Neural cell (in vitro differentiated cells): ENCODE data around the gene HERC2.
"Not testable (repeated sequence)": the region's sequence is repeated elsewhere in the genome, so short reads cannot be mapped to it uniquely, and the experiment has no call there.

ENCODE experiments used
- EP300 ChIP-seq: fragments of 450-650 bp; conservative IDR thresholded peaks from 2 replicates; pipeline ENCODE4 v1.6.1; 2014; ENCODE audit warnings: antibody characterized with exemption, mild to moderate bottlenecking, moderate library complexity; ENCODE audit not compliant: poor library complexity, severe bottlenecking
- EZH2 ChIP-seq: fragments of 200-600, 300-800 bp; shearing (Covaris generic), sonication (generic); IDR thresholded peaks from 2 replicates; pipeline ENCODE4 v1.6.1; 2014; ENCODE audit warnings: antibody characterized with exemption, low read length, borderline replicate concordance, mild to moderate bottlenecking; ENCODE audit not compliant: insufficient read depth, poor library complexity, severe bottlenecking
- MXI1 ChIP-seq: fragments of 450-650 bp; conservative IDR thresholded peaks from 2 replicates; pipeline ENCODE4 v1.6.1; 2014; ENCODE audit warnings: antibody characterized with exemption, mild to moderate bottlenecking; ENCODE audit not compliant: poor library complexity, severe bottlenecking
- POLR2AphosphoS5 ChIP-seq: IDR thresholded peaks from 2 replicates; pipeline ENCODE4 v1.6.1; 2012
- RAD21 ChIP-seq: fragments of 450-650 bp; conservative IDR thresholded peaks from 2 replicates; pipeline ENCODE4 v1.6.1; 2014; ENCODE audit warnings: antibody characterized with exemption, mild to moderate bottlenecking, moderate library complexity
- REST ChIP-seq: IDR thresholded peaks from 2 replicates; pipeline ENCODE4 v1.6.1; 2012; ENCODE audit warnings: borderline replicate concordance
- SMC3 ChIP-seq: fragments of 450-650 bp; conservative IDR thresholded peaks from 2 replicates; pipeline ENCODE4 v1.6.1; 2014; ENCODE audit warnings: antibody characterized with exemption, mild to moderate bottlenecking, moderate library complexity; ENCODE audit not compliant: poor library complexity
- TAF1 ChIP-seq: IDR thresholded peaks from 2 replicates; pipeline ENCODE4 v1.6.1; 2012; ENCODE audit warnings: low read depth
- TF ChIP-seq, protein P1 (sequence below): fragments of 450-650 bp; IDR thresholded peaks from 2 replicates; pipeline ENCODE4 v1.5.1; 2014; ENCODE audit warnings: antibody characterized with exemption, mild to moderate bottlenecking, moderate library complexity; ENCODE audit not compliant: poor library complexity, severe bottlenecking

- TF ChIP-seq, protein P1, sequence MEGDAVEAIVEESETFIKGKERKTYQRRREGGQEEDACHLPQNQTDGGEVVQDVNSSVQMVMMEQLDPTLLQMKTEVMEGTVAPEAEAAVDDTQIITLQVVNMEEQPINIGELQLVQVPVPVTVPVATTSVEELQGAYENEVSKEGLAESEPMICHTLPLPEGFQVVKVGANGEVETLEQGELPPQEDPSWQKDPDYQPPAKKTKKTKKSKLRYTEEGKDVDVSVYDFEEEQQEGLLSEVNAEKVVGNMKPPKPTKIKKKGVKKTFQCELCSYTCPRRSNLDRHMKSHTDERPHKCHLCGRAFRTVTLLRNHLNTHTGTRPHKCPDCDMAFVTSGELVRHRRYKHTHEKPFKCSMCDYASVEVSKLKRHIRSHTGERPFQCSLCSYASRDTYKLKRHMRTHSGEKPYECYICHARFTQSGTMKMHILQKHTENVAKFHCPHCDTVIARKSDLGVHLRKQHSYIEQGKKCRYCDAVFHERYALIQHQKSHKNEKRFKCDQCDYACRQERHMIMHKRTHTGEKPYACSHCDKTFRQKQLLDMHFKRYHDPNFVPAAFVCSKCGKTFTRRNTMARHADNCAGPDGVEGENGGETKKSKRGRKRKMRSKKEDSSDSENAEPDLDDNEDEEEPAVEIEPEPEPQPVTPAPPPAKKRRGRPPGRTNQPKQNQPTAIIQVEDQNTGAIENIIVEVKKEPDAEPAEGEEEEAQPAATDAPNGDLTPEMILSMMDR: not testable (repeated sequence)
- not testable (repeated sequence) for TF ChIP-seq POLR2AphosphoS5, MXI1, REST, EZH2, TAF1, RAD21, EP300, SMC3
Measured at GRCh38 chr15:28205640-28206039, 116.3 kb downstream of the HERC2 start.
